Skin of body (tissue), 2 donors: Measurements from ENCODE around the gene USH1C. TPM values are rescaled to one million over a fixed set of nuclear protein-coding genes. Genes with fewer than 3 reads are reported as not detected.

Experiments used
- DNase-seq: peaks from one replicate; lab custom pipeline; 2025; lab: John Stamatoyannopoulos, UW
- total RNA-seq: library from RNA; depleted of rRNA; stranded (reverse); fragments of >200 nt; gene quantifications from one replicate; pipeline ENCODE4 v1.2.3, GENCODE V29; 2014

The USH1C gene
- total RNA-seq, 1 donor from 2014 or later, result 0.10 TPM

- DNase-seq, result no peak
These were observed 37.9 kb downstream of the USH1C start for GRCh38 chr11:17506314-17506713.

- no peak for DNase-seq
These were observed 39.1 kb downstream of the USH1C start for GRCh38 chr11:17505146-17505545.

- peak; percentile 52 for DNase-seq
These were observed 39.7 kb downstream of the USH1C start for GRCh38 chr11:17504330-17505107.

- no peak for DNase-seq
These were observed 41.6 kb downstream of the USH1C start for GRCh38 chr11:17502630-17503029.

GRCh38 chr11:17500673-17501072 lies 43.5 kb downstream of the USH1C start:
- DNase-seq, result no peak

GRCh38 chr11:17498475-17498874 lies 45.7 kb downstream of the USH1C start:
- DNase-seq, result no peak

- no peak for DNase-seq
These were observed 46.2 kb downstream of the USH1C start for GRCh38 chr11:17498058-17498457.

- DNase-seq, result no peak
These were observed 47.8 kb downstream of the USH1C start for GRCh38 chr11:17496406-17496805.

- no peak for DNase-seq
These were observed 50.2 kb downstream of the USH1C start for GRCh38 chr11:17494019-17494418.

- no peak for DNase-seq
These were observed 53.3 kb downstream of the USH1C start for GRCh38 chr11:17490938-17491337.

- no peak for DNase-seq
These were observed 54.0 kb downstream of the USH1C start for GRCh38 chr11:17490232-17490631.

GRCh38 chr11:17489751-17490150 lies 54.5 kb downstream of the USH1C start:
- DNase-seq, result peak; percentile 9

- no peak for DNase-seq
These were observed 55.7 kb downstream of the USH1C start for GRCh38 chr11:17488563-17488962.

- DNase-seq, result no peak
These were observed 57.6 kb downstream of the USH1C start for GRCh38 chr11:17486646-17487045.

GRCh38 chr11:17483505-17483904 lies 60.7 kb downstream of the USH1C start:
- no peak for DNase-seq

- no peak for DNase-seq
These were observed 62.3 kb downstream of the USH1C start for GRCh38 chr11:17481905-17482304.

GRCh38 chr11:17479284-17480214 lies 64.7 kb downstream of the USH1C start:
- DNase-seq, result no peak

- DNase-seq, result no peak
These were observed 66.1 kb downstream of the USH1C start for GRCh38 chr11:17478070-17478469.

GRCh38 chr11:17477361-17477760 lies 66.9 kb downstream of the USH1C start:
- no peak for DNase-seq

GRCh38 chr11:17477084-17477333 lies 67.2 kb downstream of the USH1C start:
- DNase-seq, result no peak

GRCh38 chr11:17476317-17477083 lies 67.7 kb downstream of the USH1C start, which contains the start of gene ABCC8:
TSS of gene ABCC8 (minus strand) at chr11:17476845. CDS start at chr11:17476776, 69 bp downstream.
- no peak for DNase-seq
